GM19025 (cell line): ENCODE results near the gene RERE.

Experiments used
- ATAC-seq: cut with Tn5 transposase; IDR thresholded peaks from one replicate; pipeline ENCODE4 v1.9.1; 2021; ENCODE audit warnings: mild to moderate bottlenecking, low read depth, moderate library complexity; ENCODE audit not compliant: unreplicated experiment

Gene RERE

GRCh38 chr1:8560611-8561544 is 256.6 kb downstream of the RERE start:
- no peak for ATAC-seq

GRCh38 chr1:8560035-8560434 is 257.4 kb downstream of the RERE start:
- ATAC-seq, result no peak

GRCh38 chr1:8555582-8555981 is 261.9 kb downstream of the RERE start:
- no peak for ATAC-seq

- ATAC-seq, result no peak
Observed at GRCh38 chr1:8554956-8555534, 262.4 kb downstream of the RERE start.

GRCh38 chr1:8552820-8553397 is 264.5 kb downstream of the RERE start:
- no peak for ATAC-seq

- ATAC-seq, result no peak
Observed at GRCh38 chr1:8551613-8552489, 265.6 kb downstream of the RERE start.

GRCh38 chr1:8551057-8551456 is 266.4 kb downstream of the RERE start:
- ATAC-seq, result no peak

- ATAC-seq, result no peak
Observed at GRCh38 chr1:8547791-8548190, 269.6 kb downstream of the RERE start.

GRCh38 chr1:8545078-8545477 is 272.4 kb downstream of the RERE start:
- ATAC-seq, result no peak

GRCh38 chr1:8544644-8545043 is 272.8 kb downstream of the RERE start:
- no peak for ATAC-seq

GRCh38 chr1:8543965-8544364 is 273.5 kb downstream of the RERE start:
- no peak for ATAC-seq

- ATAC-seq, result no peak
Observed at GRCh38 chr1:8541961-8542521, 275.4 kb downstream of the RERE start.

- ATAC-seq, result no peak
Observed at GRCh38 chr1:8540971-8541370, 276.5 kb downstream of the RERE start.

GRCh38 chr1:8540261-8540941 is 277.0 kb downstream of the RERE start:
- no peak for ATAC-seq

- no peak for ATAC-seq
Observed at GRCh38 chr1:8539683-8540082, 277.8 kb downstream of the RERE start.

GRCh38 chr1:8538502-8538901 is 278.9 kb downstream of the RERE start:
- ATAC-seq, result no peak

GRCh38 chr1:8537991-8538390 is 279.4 kb downstream of the RERE start:
- ATAC-seq, result no peak

- ATAC-seq, result no peak
Observed at GRCh38 chr1:8536515-8536914, 280.9 kb downstream of the RERE start.

- ATAC-seq, result no peak
Observed at GRCh38 chr1:8533907-8534306, 283.5 kb downstream of the RERE start.

GRCh38 chr1:8533124-8533523 is 284.3 kb downstream of the RERE start:
- ATAC-seq, result no peak
